GM18507 (cell line): Measurements from ENCODE around the gene CLDN25.
"Not testable (repeated sequence)": the region's sequence is repeated elsewhere in the genome, so short reads cannot be mapped to it uniquely, and the experiment has no call there.

ENCODE experiments used
- DNase-seq: peaks from one replicate; pipeline ENCODE4 v3.0.0; 2011; ENCODE audit warnings: low read depth; ENCODE audit not compliant: insufficient read length; ENCODE audit errors: extremely low spot score
- FAIRE-seq: peaks from 2 replicates; lab custom pipeline; 2011; peaks lifted over from hg19 to GRCh38; lab: Jason Lieb, UNC

CLDN25 gene

DNA sequence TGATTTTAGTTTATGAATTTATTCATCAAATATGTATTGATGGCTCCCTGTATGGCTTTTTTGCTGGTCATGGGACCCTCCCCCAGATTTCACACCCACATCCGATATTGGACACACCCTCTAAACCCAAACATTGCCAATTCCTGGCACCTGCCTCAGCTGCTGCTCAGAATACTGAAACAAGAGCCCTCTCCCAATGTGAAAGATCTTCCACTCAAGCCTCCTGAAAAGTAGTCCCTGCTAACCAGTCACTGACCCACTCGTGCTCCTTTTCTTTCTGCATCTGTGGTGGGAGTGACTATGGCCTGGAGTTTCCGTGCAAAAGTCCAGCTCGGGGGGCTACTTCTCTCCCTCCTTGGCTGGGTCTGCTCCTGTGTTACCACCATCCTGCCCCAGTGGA is at the start of gene CLDN25:
Gene CLDN25, plus strand, starts transcription at position 301 of the 400 bp plus-strand sequence. Its CDS starts 0 bp downstream, at position 301.
- DNase-seq (no peak), FAIRE-seq (no peak)

DNA sequence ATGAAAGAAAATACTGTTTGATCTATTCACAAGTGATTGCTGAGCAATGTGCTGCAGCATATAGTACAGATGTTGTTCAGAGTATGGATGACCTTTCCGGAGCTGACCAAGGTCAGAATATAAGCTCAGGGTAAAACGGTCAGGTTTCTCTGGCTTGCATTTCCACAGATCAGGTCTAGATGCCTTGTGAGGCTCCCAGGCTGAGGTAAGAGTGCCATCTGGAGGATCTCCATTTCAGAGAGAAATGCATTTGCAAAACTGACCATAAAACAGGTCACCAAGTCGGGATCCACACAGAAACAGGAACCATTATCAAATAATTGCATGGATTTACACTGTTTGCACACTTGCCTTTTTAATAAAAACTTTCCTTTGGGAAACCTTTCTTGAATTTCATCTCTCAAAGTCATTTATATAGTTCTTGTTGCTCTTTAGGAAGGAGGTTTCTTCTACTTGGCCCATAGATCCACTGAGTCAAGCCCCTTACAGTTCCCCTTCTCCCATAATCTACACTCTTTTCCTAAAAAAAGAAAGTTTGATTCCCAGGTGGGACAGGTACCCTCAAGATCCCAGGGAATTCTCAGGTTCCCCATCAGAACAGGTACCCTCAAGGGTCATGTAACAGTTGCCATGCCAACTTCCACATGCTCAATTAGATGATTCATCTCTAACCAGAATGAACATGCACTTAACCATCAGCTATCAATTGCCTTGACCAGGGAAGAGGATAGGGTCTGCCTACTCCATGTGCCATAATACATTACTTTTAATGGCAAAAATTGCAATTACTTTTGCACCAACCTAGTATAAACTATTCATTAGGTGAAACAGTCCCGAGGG is 48.5 kb upstream of the CLDN25 start:
- FAIRE-seq, result no peak

DNA sequence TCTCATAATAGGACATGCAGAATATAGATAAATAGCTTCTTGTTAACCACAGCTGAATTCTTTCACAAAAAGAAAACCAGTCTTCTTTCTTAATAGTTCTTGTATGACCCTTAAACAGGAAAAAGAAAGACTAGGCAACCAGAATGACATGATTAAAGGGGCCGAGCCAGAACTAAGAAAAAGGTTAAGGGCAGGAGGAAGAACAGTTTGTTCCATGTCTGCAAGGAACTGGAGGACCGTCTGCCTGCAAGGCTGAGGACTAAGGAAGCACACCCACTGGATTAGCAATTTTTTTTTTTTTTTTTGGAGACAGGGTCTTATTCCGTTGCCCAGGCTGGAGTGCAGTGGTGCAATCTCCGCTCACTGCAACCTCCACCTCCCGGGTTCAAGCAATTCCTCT is 47.5 kb upstream of the CLDN25 start:
- FAIRE-seq (no peak), DNase-seq (no peak)

More for the DNA sequence above, 48.5 kb upstream of the CLDN25 start:
- DNase-seq, result no peak

DNA sequence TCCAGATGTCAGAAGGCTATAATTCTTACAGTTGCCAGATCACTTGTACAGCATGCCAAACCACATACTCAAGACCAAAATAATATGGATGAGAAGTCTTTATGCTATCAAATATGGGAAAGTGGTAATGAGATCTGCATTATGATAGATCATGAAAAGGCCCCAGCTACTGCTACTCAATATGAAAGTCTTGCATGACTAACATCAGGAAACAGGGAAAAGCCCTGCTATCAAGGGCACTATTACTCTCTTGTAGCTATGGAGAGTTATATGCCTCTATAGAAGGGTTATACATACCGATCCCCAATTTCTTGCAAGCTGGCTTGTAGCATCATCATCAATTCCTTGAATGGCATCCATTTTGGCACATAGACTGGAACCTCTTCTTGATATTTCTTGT is 43.3 kb upstream of the CLDN25 start:
- no peak for DNase-seq
- FAIRE-seq, result no peak

DNA sequence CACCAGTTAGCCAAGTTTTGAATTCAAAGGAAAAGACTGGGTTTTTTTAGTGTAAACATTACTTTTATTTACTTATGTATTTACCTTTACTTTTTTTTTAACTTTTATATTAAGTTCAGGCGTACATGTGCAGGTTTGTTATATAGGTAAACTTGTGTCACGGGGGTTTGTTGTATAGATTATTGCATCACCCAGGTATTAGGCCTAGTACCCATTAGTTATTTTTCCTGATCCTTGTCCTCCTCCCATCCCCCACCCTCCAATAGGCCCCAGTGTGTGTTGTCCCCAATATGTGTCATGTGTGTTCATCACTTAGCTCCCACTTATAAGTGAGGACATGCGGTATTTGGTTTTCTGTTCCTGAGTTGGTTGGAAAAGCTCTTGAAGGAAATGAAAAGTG is 26.7 kb upstream of the CLDN25 start:
- FAIRE-seq (no peak), DNase-seq (no peak)

DNA sequence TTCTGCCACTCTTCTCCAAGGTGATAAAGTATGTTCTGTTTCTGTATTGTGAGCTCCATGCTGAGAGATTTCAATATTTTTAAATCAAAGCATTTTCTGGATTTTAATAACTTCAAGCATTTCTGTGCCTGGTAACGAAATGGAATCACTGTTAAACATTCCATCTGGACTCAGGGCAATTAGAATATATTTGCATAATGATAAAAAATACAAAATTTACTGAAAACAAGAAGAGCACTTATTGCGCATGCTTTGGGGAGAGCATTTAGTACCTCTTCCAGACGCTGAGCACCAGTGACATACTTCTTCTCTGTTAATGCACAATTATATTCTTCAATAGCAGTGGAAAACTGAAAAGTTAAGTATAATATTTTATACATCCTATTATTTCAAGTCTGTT is 19.4 kb upstream of the CLDN25 start:
- DNase-seq (no peak), FAIRE-seq (no peak)

DNA sequence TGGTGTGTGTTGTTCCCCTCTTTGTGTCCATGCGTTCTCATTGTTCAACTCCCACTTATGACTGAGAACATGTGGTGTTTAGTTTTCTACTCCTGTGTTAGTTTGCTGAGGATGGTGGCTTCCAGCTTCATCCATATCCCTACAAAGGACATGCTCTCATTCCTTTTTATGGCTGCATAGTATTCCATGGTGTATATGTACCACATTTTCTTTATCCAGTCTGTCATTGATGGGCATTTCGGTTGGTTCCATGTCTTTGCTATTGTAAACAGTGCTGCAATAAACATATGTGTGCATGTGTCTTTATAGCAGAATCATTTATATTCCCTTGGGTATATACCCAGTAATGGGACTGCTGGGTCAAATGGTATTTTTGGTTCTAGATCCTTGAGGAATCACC is 16.6 kb upstream of the CLDN25 start:
- DNase-seq, FAIRE-seq: not testable (repeated sequence)

DNA sequence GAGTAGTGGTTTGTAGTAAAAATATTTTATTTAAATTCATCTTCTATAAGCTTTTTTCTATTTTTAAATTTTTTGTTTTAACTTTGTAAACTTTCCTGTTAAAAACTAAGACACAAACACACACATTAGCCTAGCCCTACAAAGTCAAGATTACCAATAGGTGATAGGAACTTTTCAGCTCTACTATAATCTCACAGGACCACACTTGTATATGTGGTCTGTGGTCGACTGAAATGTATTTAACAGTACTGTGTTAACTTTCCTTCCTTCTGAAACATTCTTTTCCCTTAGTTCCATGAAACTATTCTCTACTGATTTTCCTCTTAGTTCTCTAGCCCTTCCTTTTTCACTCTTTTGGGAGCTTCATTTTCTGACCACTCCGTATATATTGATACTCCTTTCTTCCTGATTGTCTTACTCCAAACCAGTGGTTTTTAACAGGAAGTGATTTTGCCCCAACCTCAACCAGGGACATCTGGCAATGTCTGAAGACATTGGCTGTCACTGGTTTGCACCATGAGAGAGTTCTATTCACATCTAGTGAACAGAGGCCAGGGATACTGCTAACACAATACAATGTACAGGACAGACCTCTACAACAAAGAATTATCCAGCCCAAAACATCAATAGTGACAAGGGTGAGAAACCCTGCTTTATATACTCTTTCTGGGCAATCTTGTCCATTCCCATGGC is 14.9 kb upstream of the CLDN25 start:
- FAIRE-seq (no peak), DNase-seq (no peak)

DNA sequence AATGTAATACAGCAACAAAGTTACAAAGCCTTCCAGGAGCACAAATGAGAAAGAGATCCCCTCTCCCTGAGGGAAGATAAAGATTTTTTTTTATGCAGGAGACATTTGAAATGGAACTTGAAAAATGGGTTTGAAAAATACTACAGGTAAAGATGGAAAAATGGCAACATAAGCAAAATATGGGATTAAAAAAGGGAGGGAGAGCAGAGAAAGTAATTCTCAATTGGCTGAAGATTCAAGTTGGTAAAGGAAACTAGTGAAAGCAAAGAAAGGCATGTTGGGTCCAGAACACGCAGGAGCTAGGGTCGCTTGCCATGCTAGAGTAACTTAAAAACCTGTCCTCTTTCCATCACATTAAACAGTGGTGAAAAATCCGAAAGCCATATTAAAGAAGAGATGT is 7.6 kb upstream of the CLDN25 start:
- DNase-seq (no peak), FAIRE-seq (no peak)

DNA sequence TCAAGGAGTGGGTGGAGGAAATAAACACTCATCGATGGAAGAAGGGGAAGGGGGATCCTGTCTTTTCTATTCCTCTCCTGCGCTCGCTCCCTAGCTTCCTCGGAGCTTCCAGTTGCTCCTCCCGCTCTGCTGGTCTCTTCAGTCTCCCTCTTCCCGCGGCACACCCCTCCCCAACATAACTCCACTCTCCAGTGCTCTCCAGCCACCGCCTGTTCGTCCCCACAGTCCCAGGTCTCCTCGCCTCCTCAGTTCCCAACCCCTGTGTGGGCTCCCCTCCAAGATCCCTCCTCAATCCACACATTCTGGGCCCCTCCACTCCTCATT is 6.5 kb upstream of the CLDN25 start:
- DNase-seq, result no peak
- no peak for FAIRE-seq

DNA sequence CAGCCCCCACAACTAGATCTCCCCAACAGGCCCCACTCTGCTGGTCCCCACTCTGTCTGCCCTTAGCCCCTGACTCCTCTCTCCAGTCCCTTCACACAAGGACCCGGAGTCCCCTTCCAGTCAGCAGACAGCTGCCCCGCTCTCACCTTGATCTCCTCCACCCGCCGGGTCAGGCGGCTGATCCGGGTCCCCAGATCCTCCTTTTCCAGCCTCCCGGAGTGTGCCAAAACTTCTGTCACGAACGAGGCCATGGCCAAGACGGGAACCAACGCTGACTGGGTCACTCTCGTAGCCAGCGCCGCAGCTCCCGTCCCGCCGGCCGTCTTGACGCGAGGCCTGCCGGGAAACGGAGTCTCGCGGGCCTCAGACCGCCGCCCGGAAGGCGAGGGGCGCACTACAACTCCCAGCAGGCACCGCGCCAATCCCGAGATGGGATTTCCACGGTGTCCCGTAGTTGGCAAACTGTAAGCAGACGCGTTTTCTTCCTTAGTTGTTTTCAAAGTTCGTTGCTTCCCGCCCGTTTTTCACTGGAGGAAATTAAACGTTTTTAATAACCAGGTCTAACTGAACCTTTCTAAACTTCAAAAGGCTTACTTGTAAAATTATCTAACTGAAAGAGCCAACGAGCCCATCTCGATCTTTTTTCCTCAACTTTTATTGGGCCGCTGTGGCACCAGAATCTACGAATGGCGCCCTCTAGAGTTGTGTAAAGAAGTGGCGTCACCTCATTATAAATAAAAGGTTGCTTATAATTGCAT is 6.0 kb upstream of the CLDN25 start, which contains the start of gene ZW10:
Gene ZW10, minus strand, starts transcription at position 277 of the 758 bp plus-strand sequence. Its CDS starts 26 bp downstream, at position 251.
- DNase-seq (peak; percentile 73), FAIRE-seq (peak; percentile 92)

DNA sequence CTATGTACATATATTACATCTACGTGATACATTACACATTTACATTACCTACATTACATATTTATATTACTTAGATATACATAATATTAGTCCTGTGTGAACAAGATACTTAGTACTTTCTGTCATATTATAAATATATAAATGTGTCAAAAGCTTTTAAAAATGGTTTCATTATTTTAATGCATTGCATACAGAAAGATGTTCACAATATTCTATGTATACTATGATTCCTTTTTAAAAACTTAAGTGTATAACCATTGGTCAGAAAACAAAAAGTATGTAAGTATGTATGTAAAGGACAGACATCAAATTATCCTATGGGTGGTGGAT is 5.5 kb upstream of the CLDN25 start:
- DNase-seq, result no peak
- FAIRE-seq, result no peak

DNA sequence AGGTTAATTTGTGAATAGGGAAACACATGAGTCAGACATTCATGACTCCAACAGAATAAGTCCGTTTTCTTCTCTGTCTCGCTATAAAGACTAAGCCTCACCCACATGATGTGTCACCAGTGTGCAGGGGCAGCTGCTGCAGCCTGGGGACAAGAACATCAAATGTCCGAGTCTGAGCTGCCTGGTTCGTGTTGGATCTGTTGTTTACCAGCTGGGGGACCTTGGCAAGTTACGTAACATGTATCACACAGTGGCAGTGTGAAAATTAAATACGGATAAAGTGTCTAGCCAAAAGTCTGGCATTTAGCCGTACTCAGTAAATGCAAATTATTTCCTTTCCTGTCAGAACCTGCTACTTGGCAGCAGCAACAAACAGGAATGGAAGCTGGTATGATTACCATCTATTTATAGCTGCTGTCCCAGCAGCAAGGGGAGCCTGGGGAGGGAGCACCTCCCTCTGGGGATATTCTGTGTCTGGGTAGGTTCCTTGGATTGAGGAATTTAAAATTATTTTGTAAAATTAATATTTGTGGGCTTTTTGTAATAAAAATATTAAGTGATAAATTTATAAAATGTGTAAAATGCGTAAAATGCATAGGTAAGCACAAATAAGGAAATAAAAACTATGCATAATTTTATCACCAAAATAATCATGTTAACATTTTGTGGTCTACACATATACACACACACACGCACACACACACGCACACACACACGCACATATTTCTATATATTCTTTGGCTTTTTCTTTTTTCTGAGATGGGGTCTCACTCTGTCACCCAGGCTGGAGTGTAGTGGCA is 1.3 kb upstream of the CLDN25 start:
- DNase-seq (no peak), FAIRE-seq (no peak)

DNA sequence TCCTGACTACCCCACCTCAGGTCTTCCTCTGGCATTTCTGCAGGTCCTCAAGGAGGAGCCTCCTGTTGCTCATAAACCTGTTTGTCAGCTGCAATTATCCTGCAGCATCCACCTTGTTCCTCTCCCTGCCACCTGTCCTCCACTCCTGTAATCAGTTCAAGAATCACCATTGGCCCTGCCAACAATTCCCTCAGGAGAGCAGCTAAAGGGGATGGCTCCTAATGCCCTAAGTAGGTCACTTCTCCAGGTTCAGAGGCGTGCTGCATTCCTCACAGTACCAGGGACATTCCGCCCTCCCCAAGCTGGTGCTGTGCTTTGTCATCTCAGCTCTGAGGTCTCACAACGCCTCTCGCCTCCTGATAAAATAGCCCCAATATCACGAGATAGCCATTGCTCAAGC is 2.1 kb downstream of the CLDN25 start:
- DNase-seq (no peak), FAIRE-seq (no peak)

DNA sequence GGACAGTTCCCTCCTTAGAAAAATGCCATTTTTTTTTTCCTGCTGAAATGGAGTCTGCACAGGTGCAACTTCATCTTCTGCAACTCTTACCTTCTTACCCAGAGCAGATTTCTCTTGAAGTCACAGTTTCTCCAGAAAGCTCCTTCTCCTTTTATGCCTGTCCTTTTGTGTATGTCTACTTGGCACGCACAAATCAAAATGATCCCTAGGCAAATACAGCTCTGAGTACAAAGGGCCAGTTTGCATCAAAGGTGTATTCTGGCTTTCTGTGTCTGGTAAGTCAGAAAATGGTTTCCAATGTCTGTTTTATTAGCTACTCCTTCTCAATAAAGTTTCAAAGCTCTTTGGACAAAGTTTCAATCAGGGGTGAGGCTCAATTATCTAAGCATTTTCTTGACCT is 2.5 kb downstream of the CLDN25 start:
- no peak for FAIRE-seq
- no peak for DNase-seq

DNA sequence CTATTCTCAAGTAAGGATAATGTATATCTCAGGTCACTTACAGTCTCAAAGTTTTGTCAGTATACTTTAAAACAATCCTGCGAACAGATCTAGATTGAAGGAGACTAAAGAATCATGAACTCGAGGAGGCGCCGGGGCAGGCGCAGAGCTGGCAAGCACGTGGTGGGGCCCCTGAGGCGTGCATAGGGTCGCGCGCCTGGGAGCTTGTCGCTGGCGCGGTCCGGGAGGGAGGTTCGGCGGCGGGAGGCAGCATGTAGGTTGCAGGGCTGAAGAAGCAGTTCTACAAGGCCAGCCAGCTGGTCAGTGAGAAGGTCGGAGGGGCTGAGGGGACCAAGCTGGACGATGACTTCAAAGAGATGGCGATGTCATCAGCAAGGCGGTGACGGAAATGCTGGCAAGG is 9.4 kb downstream of the CLDN25 start:
- FAIRE-seq, DNase-seq: not testable (repeated sequence)

DNA sequence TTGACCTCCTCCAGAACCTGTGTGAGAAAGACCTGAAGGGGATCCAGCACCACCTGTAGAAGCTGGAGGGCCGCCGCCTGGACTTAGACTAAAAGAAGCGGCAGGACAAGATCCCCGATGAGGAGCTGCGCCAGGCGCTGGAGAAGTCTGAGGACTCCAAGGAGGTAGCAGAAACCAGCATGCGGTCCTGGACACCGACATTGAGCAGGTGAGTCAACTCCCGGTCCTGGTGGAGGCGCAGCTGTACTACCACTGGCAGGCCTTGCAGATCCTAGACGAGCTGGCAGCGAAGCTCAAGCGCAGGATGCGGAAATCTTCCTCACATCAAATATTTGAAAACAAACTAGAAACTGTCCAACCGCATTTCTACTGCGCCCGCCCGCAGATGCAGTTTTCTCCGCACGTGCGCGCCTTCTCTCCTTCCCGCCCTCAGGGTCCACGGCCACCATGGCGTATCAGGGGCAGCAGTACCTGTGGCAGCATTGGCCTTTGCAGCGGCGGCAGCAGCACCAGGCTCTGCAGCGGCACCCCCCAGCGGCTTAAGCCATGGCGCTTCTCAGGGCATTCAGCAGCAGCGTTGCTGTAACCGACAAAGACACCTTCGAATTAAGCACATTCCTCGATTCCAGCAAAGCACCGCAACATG is 10.2 kb downstream of the CLDN25 start:
- DNase-seq, result no peak
- FAIRE-seq, result no peak

DNA sequence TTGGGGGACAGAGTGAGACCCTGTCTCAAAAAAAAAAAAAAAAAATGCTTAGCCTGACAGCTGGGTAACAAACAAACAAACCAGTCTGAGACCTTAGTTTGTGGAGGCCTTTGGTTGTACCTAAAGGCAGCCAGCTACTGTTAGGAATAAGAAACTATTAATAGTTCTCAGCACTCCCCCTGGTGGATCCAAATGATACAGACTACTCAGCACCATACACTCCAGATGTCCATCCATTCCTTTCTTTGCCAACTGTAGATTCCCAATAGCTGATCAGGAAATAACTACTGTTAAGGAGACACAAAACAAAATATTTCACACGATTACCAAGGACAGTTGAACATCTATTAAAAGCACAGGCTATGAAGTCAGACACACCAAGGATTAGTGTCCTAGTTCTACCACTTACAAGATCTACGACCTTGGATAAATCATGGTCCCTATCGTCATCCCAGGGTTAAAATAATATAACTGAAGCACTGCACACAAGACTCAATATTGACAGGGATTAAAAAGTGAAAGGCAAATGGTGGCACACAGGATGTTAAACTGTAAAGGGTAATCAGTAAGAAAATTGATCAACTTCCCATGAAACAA is 17.2 kb downstream of the CLDN25 start:
- no peak for DNase-seq
- peak; percentile 57 for FAIRE-seq

DNA sequence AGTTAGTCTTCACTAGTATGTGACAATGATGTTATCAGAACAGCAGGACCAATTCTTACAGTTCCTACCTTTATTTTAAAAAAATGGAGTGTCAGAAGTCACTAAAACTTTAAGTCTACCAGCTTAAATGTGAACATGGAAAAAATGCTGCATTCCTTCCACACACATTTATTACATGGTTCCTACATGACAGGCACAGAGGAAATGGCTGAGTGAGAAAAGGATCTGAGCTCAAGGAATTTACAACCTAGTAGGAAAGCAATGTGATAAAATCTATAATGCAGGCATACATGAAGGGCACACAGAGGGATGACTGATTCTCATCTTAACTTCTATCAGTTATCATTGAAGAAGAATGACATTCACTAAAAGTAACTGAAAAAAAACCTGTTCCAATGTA is 23.0 kb downstream of the CLDN25 start:
- no peak for FAIRE-seq
- DNase-seq, result no peak
